Measurements from ENCODE around the gene AGK.

The AGK gene, protein sequence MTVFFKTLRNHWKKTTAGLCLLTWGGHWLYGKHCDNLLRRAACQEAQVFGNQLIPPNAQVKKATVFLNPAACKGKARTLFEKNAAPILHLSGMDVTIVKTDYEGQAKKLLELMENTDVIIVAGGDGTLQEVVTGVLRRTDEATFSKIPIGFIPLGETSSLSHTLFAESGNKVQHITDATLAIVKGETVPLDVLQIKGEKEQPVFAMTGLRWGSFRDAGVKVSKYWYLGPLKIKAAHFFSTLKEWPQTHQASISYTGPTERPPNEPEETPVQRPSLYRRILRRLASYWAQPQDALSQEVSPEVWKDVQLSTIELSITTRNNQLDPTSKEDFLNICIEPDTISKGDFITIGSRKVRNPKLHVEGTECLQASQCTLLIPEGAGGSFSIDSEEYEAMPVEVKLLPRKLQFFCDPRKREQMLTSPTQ

DNA sequence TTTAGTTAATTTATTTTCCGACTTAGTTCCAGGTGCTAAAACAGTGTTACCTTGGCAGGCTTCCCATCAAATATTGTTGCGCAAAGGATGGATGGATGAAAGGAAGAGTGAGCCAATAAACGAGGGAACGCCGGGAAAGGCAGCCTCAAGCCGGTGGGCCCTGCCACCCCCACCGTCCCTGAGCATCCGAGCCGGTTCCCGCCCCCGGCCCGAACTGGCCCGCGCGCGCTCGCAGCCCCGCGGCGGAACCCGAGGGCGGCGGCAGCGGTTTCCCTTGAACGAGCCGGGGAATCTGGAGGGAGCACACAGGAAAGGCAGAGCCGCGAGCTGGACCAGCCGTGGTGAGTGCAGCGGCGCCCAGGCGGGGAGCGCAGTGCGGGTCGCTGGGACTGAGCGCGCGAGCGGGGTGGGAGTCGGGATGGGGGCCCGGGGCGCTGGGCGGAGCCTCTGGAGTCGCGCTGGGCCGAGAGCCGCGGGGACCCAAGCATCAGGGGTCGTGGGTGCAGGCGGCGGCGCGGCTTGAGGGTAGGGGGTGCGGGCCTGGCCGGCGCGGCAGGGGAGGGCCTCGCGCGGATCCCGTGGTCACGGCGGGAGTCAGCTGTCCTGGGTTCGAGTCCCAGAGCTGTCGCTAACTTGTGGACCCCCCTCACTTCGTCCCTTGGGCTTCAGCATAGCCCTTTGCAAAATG, at the start of gene AGK:
Gene AGK (plus strand): TSS at position 317 of the 688 bp plus-strand sequence. CDS start 4,057 bp downstream, outside the sequence.
- DNase-seq (ENCODE audit: low read depth in 3 of 3, low spot score in 1 of 3): peak; percentile 23 to 72 (median 47)

DNA sequence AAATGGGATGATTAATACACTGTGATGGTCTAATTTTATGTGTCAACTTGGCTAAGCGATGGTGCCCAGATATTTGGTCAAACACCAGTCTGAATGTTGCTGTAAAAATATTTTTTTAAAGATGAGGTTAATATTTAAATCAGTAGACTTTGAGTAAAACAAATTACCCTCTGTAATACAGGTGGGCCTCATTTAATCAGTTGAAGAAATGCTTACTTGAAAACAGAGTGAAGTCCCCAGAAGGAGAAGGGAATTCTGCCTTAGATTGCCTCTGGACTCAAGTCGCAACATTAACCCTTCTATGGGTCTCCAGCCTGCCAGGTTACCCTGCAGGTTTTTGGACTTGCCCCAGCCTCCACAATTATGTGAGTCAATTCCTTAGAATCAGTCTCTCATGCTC, 49.8 kb upstream of the AGK start:
- DNase-seq (ENCODE audit: low read depth in 3 of 3, low spot score in 1 of 3): no peak

DNA sequence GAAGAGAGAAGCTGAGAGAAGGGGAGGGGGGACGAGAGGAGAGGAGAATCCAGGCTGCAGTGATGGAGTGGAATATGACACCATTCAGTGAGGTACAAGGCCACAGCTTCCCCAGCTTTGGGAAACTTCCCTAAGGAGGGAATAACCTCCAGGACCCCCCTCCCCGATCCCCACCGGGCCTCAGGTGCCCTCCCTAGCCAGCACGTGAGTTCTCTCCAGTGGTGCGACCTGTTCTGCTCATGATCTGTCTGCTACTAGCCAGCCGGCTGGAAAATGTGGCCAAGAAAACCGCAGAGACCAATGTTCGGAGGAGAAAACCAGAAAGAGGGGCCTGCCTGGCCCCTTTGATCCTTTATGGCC, 39.9 kb upstream of the AGK start:
- no peak for DNase-seq (ENCODE audit: low read depth in 3 of 3, low spot score in 1 of 3)

DNA sequence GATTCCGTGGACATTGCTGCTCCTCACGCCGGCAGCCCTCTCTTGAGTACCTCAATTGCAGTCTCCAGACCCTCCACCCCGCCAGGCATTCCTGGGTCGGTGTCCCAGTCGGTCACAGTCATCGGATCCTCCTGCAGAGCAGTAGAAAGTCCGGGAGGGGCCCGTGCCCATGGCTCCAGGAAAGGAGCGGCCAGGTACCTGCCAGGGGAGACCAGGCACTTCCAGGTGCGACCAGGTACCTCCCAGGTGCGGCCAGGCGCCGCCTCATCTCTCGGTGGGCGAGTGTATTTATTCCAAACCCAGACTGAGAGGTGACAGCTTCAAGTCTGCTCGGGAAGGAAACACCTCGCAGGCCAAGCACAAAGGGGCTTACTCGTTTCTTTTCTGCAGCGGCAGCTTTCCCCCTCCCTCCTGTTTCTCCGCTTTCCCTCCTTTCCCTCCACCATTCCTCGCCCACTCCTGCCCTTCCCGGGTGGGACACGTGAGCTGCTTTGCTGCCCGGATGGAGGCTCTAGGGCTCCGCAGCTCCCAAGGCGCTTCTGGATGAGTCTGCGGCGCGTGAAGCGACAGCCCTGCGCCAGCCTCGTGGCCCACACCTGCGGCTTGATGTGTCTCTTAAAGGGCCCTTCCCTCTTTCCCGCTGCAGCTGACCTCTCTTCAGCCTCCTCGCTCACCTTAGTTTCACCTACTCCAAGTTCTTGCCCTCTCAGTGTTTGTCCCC, 39.4 kb upstream of the AGK start:
- DNase-seq (ENCODE audit: low read depth in 3 of 3, low spot score in 1 of 3): no peak

DNA sequence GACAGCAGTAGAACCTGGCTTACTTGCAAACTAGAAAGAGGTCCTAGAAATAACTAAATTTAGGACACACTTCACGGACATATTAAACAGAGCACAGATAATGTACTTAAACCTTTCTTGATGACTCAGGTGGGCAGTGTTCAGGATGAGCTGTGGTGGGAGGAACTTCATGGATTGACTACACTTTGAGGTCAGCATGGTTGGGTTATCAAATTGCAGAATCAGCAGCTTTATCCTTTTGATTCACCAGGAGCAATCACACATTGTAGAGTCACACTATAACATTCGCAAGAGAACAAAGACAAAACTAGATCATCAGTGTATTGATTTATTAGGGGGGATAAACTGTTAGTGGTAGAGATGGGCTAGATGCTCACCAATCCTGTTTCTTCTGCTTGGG, 38.6 kb upstream of the AGK start:
- DNase-seq (ENCODE audit: low read depth in 3 of 3, low spot score in 1 of 3): no peak

DNA sequence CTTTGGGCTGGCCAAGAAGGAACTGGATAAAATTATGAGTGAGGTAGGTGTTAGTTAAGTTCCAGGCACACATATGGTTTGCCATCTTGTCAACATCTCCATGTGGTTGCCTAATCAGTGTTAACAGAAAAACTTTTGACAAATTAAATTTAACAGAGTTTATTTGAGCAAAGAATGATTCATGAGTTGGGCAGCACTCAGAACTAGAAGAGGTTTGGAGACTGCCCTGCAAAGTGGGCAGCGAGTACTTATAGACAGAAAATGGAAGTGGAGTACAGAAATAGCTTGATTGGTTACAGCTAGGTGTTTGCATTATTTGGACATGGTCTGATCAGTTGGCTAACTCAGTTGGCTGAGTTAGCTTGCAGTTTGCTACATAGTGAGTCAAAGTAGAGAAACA, 37.5 kb upstream of the AGK start:
- no peak for DNase-seq (ENCODE audit: low read depth in 3 of 3, low spot score in 1 of 3)

DNA sequence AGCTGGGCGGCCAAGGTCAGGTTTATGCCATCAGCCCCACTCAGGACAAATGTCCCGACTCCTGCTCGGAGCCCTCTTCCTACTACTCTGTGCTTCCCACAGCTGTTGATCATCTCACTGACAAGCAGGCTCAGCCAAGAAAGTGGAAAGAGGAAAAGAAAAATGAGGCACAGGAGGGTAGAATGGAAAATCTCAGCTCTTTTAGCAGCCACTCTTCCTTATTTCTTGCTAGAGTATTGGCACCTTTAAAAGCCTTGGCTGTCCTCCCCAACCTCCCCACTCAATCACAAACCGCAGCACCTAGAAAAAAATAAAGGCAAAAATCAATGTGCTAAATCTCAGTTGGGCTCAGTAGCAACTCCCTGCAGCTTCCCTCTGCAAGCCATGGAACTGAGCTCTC, 35.3 kb upstream of the AGK start:
- no peak for DNase-seq (ENCODE audit: low read depth in 3 of 3, low spot score in 1 of 3)

DNA sequence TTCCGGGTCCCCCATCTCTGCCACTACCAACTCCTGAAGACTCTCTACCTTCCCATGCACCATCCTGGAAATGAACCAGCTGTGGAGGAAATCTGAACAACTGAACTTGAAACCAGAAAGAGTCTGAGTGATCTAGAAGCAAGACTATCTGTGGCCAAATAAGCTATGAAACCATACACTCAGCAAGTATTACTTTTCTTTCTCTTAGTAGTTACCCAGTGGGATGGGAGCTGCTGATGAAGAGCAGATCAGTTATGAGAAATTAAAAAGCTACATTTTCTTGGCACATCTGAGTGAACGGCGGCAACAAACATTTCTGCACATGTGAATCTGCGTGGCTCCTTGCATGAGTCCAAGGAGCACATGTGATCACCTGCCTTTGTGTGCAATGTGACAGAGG, 31.6 kb upstream of the AGK start:
- no peak for DNase-seq (ENCODE audit: low read depth in 3 of 3, low spot score in 1 of 3)

DNA sequence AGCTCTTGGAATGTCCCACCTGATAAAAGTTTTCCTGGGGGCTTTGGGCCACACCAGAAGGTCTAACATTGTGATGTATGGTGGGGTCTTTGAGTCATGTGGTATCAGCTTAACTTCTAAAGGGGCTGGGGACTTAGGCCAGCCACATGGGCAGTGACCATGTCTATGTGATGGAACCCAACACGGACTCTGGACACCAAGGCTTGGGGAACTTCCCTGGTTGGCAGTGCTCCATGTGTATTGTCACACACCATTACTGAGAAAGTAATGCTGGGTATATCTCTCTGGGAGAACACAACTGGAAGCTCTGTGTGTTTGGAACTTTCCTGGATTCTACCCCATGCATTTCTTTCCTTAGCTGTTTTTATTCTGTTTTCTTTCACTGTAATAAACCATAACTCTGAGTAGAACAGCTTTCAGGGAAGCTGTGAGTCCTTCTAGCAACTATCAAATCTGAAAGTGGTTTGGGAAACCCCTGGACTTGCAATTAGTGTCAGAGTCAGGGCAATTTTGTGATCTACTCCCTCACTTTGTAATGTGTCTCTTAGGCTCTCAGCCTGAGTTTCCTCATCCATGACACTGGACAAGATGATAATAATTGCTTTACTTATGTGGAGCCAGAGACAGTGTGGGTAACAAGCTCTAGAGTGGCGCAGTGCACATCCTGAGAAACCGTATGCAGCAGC, 28.4 kb upstream of the AGK start:
- DNase-seq (ENCODE audit: low read depth in 3 of 3, low spot score in 1 of 3): no peak

DNA sequence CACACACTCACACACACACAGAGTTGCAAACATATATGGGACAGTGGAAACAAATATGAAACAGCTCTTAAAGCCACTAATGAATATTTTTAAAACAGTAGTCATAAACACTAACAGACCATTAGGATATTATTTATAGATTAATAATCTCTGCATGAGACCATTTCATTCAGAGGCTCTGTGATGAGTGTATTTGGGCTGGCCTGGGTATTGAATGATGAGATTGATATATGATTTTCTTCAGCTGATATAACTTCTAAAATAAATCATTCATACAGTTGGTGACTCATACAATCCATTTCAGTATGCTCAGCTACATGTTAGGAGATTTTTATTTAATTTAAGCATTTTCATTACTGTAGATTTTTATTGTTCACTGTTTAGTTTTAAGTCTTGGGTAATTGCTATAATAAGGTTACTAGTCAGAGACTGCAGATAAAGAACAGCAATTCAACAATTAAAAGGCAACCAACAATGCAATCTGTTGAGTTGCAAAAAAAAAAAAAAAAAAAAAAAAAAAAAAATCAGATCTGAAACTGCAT, 25.2 kb upstream of the AGK start:
- no peak for DNase-seq (ENCODE audit: low read depth in 3 of 3, low spot score in 1 of 3)

DNA sequence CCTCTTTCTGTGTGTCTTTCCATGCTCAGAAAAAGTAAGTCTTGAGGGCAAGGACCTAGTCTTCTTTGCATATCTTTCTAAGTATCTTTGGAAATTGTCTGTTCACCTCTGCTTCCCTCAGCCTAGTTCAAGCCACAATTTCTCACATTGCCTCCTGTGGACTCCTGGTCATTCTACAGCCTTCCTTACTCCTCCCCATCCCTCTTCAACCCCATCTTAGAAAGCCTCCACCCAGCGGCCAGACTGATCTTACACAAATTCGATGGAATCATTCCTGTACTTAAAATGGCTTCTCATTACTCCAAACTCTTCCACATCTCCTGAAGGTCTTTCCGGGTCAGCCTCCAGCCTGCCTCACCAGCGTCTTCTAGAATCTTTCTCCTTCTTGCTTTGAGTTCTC, 24.1 kb upstream of the AGK start:
- no peak for DNase-seq (ENCODE audit: low read depth in 3 of 3, low spot score in 1 of 3)

DNA sequence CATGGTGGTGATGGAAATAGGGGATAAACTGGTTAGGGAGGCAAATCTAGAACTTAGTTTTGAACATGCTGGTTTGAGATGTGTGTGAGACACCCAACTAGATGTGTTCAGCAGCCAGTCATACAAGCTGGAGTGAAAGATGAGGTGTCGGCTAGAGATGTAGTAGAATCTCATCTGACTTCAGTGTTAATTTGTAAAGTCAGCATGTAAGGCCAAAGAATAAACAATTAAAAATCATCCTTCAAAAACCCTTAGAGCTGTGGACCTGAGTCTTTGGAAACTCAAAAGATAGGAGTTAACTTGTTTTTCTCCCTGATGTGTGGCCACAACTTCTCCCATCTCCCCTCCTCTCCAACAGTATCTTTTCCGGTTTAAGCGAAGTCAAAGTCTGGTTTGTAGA, 22.8 kb upstream of the AGK start:
- DNase-seq (ENCODE audit: low read depth in 3 of 3, low spot score in 1 of 3): no peak

DNA sequence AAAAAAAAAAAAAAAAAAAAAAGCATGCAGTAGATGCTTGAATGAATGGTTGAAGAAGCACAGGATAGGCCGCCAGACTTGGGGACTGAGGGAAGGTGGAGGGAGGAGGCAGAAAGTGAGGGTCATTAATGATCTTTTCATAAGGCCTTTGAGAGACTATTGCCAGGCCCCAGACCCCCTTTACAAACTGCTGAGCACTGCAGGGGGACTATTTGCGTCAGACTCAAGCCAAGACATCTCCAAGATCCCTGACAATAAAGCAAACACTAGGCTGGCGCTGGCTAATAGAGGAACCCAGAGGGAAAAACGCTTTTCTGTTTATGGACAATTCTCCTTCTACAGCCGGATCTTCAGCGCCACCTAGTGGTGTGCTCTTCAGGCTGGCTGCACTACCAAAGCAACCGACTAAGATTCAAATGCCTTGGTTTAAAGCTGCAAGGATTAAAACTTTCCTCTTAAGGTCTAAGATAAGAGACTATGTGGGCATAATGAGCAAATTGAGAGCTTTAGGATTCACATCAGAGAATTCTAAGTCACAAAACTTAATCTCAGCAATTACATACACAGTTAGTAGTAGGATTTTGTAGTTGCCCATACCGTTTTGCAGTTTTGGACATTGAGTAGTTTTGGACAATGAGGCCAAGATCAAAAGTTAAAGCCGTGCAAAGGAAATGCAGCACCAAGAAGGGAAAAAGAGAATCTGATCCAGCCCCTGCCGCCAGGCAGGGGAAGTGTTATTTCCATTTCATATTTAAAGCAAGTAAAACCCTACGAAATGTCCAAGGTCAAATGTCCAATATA, 17.9 kb upstream of the AGK start:
- DNase-seq (ENCODE audit: low read depth in 3 of 3, low spot score in 1 of 3): peak in 2 of 3 donors; percentile 18 to 54

DNA sequence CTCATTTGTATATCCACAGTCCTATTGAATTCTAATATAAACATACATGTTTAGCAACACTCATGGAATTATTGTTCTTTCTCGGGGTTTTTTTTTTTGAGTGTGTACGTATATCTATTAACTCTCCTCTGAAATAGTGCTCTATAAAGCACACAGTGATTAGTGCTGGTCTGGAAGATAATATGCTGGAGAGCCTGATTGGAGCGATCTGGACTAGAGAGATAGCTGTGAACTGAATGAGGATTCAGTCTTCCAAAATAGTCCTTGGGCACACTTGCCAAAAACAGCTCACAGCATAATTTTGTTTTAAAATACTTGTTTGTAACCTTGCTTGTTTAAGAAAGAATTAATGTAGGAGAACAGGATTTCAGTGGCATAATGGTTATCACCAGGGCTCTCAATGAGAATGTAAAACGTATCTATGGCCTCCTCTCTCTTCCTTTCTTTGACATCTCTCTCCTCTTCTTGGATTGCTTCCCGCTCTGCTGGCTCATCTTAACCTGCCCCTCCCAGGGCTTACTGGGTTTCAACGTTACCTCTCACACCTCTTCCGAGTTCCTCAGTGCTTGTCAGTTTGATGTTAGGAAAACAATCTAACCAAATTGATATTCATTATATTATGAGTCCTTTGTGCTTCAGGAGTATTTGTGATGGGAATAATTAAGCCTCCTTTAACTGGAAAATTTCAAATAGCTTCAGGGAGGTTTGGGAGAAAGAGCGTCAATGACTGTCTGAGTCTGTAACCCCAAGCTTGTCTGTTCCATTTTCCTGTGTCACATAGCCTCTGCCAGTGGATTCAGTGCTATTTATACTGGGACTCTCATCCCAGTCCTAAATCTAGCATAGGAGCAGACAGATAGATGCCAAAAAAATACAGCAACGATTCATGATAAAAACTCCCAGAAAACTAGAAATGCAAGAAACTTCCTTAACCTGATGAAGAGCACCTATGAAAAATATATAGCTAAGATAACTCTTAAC, 16.2 kb upstream of the AGK start:
- no peak for DNase-seq (ENCODE audit: low read depth in 3 of 3, low spot score in 1 of 3)

DNA sequence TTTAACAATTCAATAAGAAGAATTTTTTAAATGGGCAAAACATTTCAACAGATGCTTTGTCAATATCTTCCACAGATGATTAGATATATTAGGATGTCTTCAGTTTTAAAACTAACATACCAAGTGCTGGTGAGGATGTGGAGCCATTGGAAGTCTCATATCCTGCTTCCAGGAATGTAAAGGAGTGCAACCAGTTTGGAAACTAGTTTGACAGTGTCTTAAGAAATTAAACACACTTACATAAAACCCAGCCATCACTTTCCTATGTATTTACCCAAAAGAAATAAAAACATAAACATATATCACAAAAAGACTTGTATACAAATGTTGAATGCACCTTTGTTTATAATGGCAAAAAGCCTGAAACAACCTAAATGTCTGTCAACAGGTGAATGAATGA, 13.3 kb upstream of the AGK start:
- no peak for DNase-seq (ENCODE audit: low read depth in 3 of 3, low spot score in 1 of 3)

DNA sequence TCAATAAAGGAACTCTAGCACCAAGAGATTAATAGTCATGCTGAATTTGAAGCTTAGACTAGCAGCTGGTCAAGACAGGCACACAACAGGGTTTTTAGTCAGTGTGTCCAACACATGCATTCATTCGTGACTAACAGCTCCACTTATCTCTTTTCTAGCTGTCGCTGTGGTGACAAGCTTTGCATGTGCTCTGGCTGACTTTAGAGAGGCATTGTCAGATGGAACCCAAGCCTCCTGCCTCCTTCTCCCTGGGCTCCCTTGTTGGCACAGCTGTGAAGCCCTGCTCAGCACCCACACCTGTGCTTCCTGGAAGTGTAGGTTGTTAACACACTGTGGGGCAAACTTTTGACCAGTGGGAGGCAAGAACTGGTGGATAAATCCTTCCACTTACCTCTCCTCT, 9.8 kb upstream of the AGK start:
- DNase-seq (ENCODE audit: low read depth in 3 of 3, low spot score in 1 of 3): no peak

DNA sequence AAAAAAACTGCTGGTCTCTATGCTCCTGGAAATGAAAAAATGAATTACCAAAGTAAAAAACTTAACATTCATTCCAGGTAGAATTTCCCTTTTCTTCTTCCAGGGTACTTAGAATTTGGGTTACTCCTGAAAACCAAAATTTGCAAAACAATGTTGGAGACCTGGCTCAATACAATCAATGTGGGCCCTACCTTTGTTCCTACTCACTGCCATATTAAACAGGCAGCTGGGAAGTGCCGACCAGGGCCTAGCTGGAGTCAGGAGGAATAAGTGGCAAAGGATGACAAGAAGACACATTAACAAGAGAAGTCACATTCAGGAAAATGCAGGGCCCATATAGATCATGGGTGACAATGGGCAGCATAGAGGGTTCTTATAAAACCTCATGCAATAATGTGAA, 6.4 kb upstream of the AGK start:
- DNase-seq (ENCODE audit: low read depth in 3 of 3, low spot score in 1 of 3): no peak

DNA sequence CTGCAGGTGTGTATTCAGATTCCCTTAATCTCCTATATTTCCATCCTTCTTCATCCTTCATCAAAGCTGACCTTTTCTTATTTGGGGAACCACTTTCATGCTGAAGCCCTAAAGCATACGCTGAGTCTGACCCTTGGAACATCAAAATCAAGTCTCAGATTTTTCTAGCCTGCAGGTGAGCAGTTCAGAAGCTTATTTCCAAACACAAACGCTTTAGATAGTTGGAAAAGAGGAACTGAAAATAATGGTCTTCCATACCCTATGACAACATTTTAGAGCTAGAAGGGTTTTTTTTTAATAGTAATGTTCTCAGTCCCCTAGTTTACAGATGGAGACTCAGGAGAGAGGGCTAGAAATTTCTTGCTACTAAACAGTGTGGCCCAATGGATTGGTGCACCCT, 1.6 kb upstream of the AGK start:
- DNase-seq (ENCODE audit: low read depth in 3 of 3, low spot score in 1 of 3): no peak

DNA sequence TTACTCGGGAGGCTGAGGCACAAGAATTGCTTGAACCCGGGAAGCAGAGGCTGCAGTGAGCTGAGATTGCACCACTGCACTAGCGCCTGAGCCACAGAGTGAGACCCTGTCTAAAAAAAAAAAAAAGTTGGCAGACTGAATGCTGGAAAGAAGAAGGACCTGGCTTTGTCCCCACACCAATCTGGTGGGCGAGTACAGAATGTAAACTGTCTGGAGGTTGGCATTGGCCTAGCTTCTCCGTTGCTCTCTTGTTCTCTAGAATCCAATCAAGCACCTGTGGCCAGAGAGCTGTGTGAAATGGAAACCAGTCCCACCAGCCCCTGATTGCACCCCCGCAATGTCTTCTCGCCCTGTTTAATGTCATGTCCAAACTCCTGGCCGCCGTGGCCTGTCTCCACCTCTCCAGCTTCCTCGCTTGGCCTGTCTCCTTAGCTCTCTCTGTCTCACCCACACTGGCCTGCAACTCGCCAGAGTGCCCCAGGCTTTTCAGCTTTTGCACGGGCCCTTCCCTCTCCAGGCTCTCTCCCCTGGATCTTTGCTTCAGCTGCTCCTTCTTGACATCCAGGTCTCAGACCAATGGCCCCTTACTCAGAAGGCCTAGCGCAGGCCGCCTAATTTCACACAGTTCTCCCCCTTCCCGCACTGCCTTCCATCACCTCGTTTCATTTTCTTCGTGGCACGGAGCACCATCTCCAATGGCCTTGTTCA, 670 bp upstream of the AGK start:
- DNase-seq (ENCODE audit: low read depth in 3 of 3, low spot score in 1 of 3): no peak

Data from stimulated activated CD4-positive, alpha-beta T cell treated with anti-CD3 and anti-CD28 coated beads, TNF-alpha, amount 100 ng/mL, for 1 hour (primary cell).